Brain microvascular endothelial cell (primary cell): ENCODE results near the gene TRIM54.

Source experiments
- DNase-seq: peaks from one replicate; pipeline ENCODE4 v3.0.0-alpha.2; 2020
- H3K27ac ChIP-seq: fragments of 250-450 bp; sonication (Bioruptor Pico); 2 replicates; pipeline ENCODE4 v1.5.1; 2020; ENCODE audit warnings: mild to moderate bottlenecking, moderate library complexity
- H3K27me3 ChIP-seq: fragments of 250-450 bp; sonication (Bioruptor Pico); replicated peaks from 2 replicates; pipeline ENCODE4 v1.5.1; 2020; ENCODE audit warnings: mild to moderate bottlenecking
- H3K36me3 ChIP-seq: fragments of 250-450 bp; sonication (Bioruptor Pico); replicated peaks from 2 replicates; pipeline ENCODE4 v1.5.1; 2020; ENCODE audit warnings: mild to moderate bottlenecking
- H3K4me3 ChIP-seq: 2 replicates; pipeline ENCODE4 v1.5.1; 2011; ENCODE audit warnings: low read depth, mild to moderate bottlenecking, control low read depth, low read length, moderate library complexity
- CTCF ChIP-seq: IDR thresholded peaks from 2 replicates; pipeline ENCODE4 v1.5.1; 2011; ENCODE audit warnings: low read depth, mild to moderate bottlenecking, moderate library complexity, low read length, control low read depth, inconsistent platforms; ENCODE audit errors: missing control alignments
- in situ Hi-C: cut with HindIII; loops from 2 replicates; pipeline ENCODE4 v1.10.0; 2017; ENCODE audit warnings: low sequenced_read_pairs, low pct_ligation_motif_present

The TRIM54 gene

GRCh38 chr2:27240406-27240805 lies 41.8 kb upstream of the TRIM54 start:
- Histone ChIP-seq H3K27me3 (no peaks in the 10 kb centered on the region), H3K4me3 (no peak overlapping the region)

GRCh38 chr2:27241761-27242613 lies 40.2 kb upstream of the TRIM54 start:
- Histone ChIP-seq H3K36me3 (peaks cover 75% of the 10 kb centered on the region), H3K4me3 (no peak overlapping the region), H3K27me3 (no peaks in the 10 kb centered on the region), H3K27ac (no peak overlapping the region)
- DNase-seq: no peak
- in situ Hi-C loops: no loop called here
- TF ChIP-seq CTCF: no peak

More at GRCh38 chr2:27240406-27240805, 41.8 kb upstream of the TRIM54 start:
- Histone ChIP-seq H3K27ac (no peak overlapping the region), H3K36me3 (peaks cover 88% of the 10 kb centered on the region)
- in situ Hi-C loops: no loop called here
- no peak for DNase-seq
- TF ChIP-seq CTCF: no peak

GRCh38 chr2:27242614-27242951 lies 39.6 kb upstream of the TRIM54 start:
- Histone ChIP-seq H3K27me3 (no peaks in the 10 kb centered on the region), H3K27ac (no peak overlapping the region), H3K36me3 (peaks cover 69% of the 10 kb centered on the region), H3K4me3 (no peak overlapping the region)
- in situ Hi-C loops: no loop called here
- no peak for TF ChIP-seq CTCF
- no peak for DNase-seq

- in situ Hi-C loops: no loop called here
Measured at GRCh38 chr2:27243391-27244130, 38.7 kb upstream of the TRIM54 start.

GRCh38 chr2:27245116-27245515 lies 37.1 kb upstream of the TRIM54 start:
- TF ChIP-seq CTCF: no peak
- H3K27me3 ChIP-seq: no peaks in the 10 kb centered on the region
- H3K27ac ChIP-seq: no peak overlapping the region
- no peak for DNase-seq
- peaks cover 46% of the 10 kb centered on the region for H3K36me3 ChIP-seq
- in situ Hi-C loops: no loop called here
- no peak overlapping the region for H3K4me3 ChIP-seq

More at GRCh38 chr2:27243391-27244130, 38.7 kb upstream of the TRIM54 start:
- no peak for DNase-seq
- Histone ChIP-seq H3K27me3 (no peaks in the 10 kb centered on the region), H3K36me3 (peaks cover 59% of the 10 kb centered on the region), H3K27ac (no peak overlapping the region), H3K4me3 (no peak overlapping the region)
- TF ChIP-seq CTCF: no peak
